Naive B cell (primary cell): ENCODE measurements around the gene IGFBP2. TPM values are rescaled to one million over a fixed set of nuclear protein-coding genes. Genes with fewer than 3 reads are reported as not detected.

Source experiments
- ATAC-seq, 2 donors: fragments of 150-1000 bp; cut with Tn5 transposase; 2 replicates each; pipeline ENCODE4 v1.10.0; 2021; ENCODE audit warnings: low read depth in 2 of 2, mild to moderate bottlenecking in 2 of 2, moderate library complexity in 2 of 2
- DNase-seq: peaks from one replicate; pipeline ENCODE4 v3.0.0; 2022
- H3K27ac Mint-ChIP-seq, 6 donors: one replicate each; pipeline ENCODE4 v1.8.0; 2020 to 2022; ENCODE audit warnings: mild to moderate bottlenecking in 6 of 6, mixed read lengths in 6 of 6, moderate library complexity in 5 of 6, inconsistent platforms in 2 of 6
- H3K27me3 Mint-ChIP-seq, 3 donors: one replicate each; pipeline ENCODE4 v1.8.0; 2021 to 2022; ENCODE audit warnings: mixed read lengths in 3 of 3, mild to moderate bottlenecking in 1 of 3
- H3K36me3 Mint-ChIP-seq, 2 donors: one replicate each; pipeline ENCODE4 v1.8.0; 2020 to 2022; ENCODE audit warnings: mixed read lengths in 2 of 2, inconsistent platforms in 1 of 2, mild to moderate bottlenecking in 1 of 2
- H3K4me1 Mint-ChIP-seq, 3 donors: one replicate each; pipeline ENCODE4 v1.8.0; 2020 to 2022; ENCODE audit warnings: mixed read lengths in 3 of 3, inconsistent platforms in 1 of 3, mild to moderate bottlenecking in 1 of 3, moderate library complexity in 1 of 3
- H3K4me3 Mint-ChIP-seq, 8 donors: one replicate each; pipeline ENCODE4 v1.8.0; 2020 to 2022; ENCODE audit warnings: mild to moderate bottlenecking in 8 of 8, mixed read lengths in 8 of 8, moderate library complexity in 8 of 8, inconsistent platforms in 2 of 8
- H3K9me3 Mint-ChIP-seq, 7 donors: one replicate each; pipeline ENCODE4 v1.8.0; 2020 to 2022; ENCODE audit warnings: mixed read lengths in 7 of 7, mild to moderate bottlenecking in 5 of 7, inconsistent platforms in 2 of 7, moderate library complexity in 1 of 7
- polyA plus RNA-seq, 6 donors: library from polyadenylated mRNA; unstranded; fragments of 300-500 nt; fragmentation: Illumina TruSeq; gene quantifications; one replicate each; pipeline ENCODE4 v1.2.3, GENCODE V29; 2021; ENCODE audit warnings: low read depth in 6 of 6

Gene IGFBP2
- polyA plus RNA-seq, 6 donors from 2014 or later, result not detected

GRCh38 chr2:216651351-216651881, 18.2 kb downstream of the IGFBP2 start:
- no peak for ATAC-seq
- Mint-ChIP-seq H3K9me3 (peaks cover 0 to 1% (median 0%) of the 10 kb centered on the region in 7 donors), H3K4me3 (no peak overlapping the region), H3K27me3 (peaks cover 13 to 23% (median 18%) of the 10 kb centered on the region in 3 donors), H3K4me1 (no peaks in the 10 kb centered on the region), H3K27ac (no peak overlapping the region), H3K36me3 (no peaks in the 10 kb centered on the region)
- DNase-seq, result no peak

- Mint-ChIP-seq H3K4me3 (no peak overlapping the region), H3K27me3 (peaks cover 18 to 23% (median 19%) of the 10 kb centered on the region in 3 donors), H3K9me3 (no peaks in the 10 kb centered on the region), H3K36me3 (no peaks in the 10 kb centered on the region), H3K4me1 (no peaks in the 10 kb centered on the region), H3K27ac (no peak overlapping the region)
- no peak for DNase-seq
- ATAC-seq, result no peak
These were observed 19.3 kb downstream of the IGFBP2 start for GRCh38 chr2:216652566-216652965.

GRCh38 chr2:216653093-216653799, 20.0 kb downstream of the IGFBP2 start:
- H3K9me3 Mint-ChIP-seq, result no peaks in the 10 kb centered on the region
- no peak overlapping the region for H3K4me3 Mint-ChIP-seq
- ATAC-seq (no peak), DNase-seq (no peak)
- H3K36me3 Mint-ChIP-seq, result no peaks in the 10 kb centered on the region
- peaks cover 22 to 23% (median 23%) of the 10 kb centered on the region in 3 donors for H3K27me3 Mint-ChIP-seq
- H3K4me1 Mint-ChIP-seq, result no peaks in the 10 kb centered on the region
- H3K27ac Mint-ChIP-seq, result no peak overlapping the region

GRCh38 chr2:216653931-216654365, 20.7 kb downstream of the IGFBP2 start:
- Mint-ChIP-seq H3K27me3 (peaks cover 20 to 27% (median 26%) of the 10 kb centered on the region in 3 donors), H3K4me3 (no peak overlapping the region), H3K4me1 (no peaks in the 10 kb centered on the region), H3K9me3 (no peaks in the 10 kb centered on the region), H3K27ac (no peak overlapping the region), H3K36me3 (no peaks in the 10 kb centered on the region)
- DNase-seq, result no peak
- ATAC-seq, result no peak

- no peak for DNase-seq
- no peaks in the 10 kb centered on the region for H3K4me1 Mint-ChIP-seq
- H3K9me3 Mint-ChIP-seq, result no peaks in the 10 kb centered on the region
- H3K4me3 Mint-ChIP-seq, result no peak overlapping the region
- peaks cover 20 to 30% (median 28%) of the 10 kb centered on the region in 3 donors for H3K27me3 Mint-ChIP-seq
- no peak overlapping the region for H3K27ac Mint-ChIP-seq
- no peaks in the 10 kb centered on the region for H3K36me3 Mint-ChIP-seq
- ATAC-seq, result no peak
These were observed 21.4 kb downstream of the IGFBP2 start for GRCh38 chr2:216654528-216655052.

- no peak for DNase-seq
- H3K9me3 Mint-ChIP-seq, result no peaks in the 10 kb centered on the region
- no peak overlapping the region for H3K27ac Mint-ChIP-seq
- H3K4me1 Mint-ChIP-seq, result no peaks in the 10 kb centered on the region
- H3K4me3 Mint-ChIP-seq, result no peak overlapping the region
- no peaks in the 10 kb centered on the region for H3K36me3 Mint-ChIP-seq
- no peak for ATAC-seq
- H3K27me3 Mint-ChIP-seq, result peaks cover 17 to 29% (median 22%) of the 10 kb centered on the region in 3 donors
These were observed 24.1 kb downstream of the IGFBP2 start for GRCh38 chr2:216657086-216657855.

GRCh38 chr2:216657980-216658379, 24.8 kb downstream of the IGFBP2 start:
- no peaks in the 10 kb centered on the region for H3K36me3 Mint-ChIP-seq
- no peak overlapping the region for H3K4me3 Mint-ChIP-seq
- H3K4me1 Mint-ChIP-seq, result no peaks in the 10 kb centered on the region
- peaks cover 17 to 24% (median 17%) of the 10 kb centered on the region in 3 donors for H3K27me3 Mint-ChIP-seq
- no peak overlapping the region for H3K27ac Mint-ChIP-seq
- no peaks in the 10 kb centered on the region for H3K9me3 Mint-ChIP-seq
- no peak for DNase-seq
- ATAC-seq, result no peak

- H3K4me3 Mint-ChIP-seq, result no peak overlapping the region
- H3K27ac Mint-ChIP-seq, result no peak overlapping the region
- no peaks in the 10 kb centered on the region for H3K9me3 Mint-ChIP-seq
- H3K27me3 Mint-ChIP-seq, result peaks cover 10 to 23% (median 17%) of the 10 kb centered on the region in 3 donors
- H3K4me1 Mint-ChIP-seq, result no peaks in the 10 kb centered on the region
- DNase-seq (no peak), ATAC-seq (no peak)
- H3K36me3 Mint-ChIP-seq, result no peaks in the 10 kb centered on the region
These were observed 25.5 kb downstream of the IGFBP2 start for GRCh38 chr2:216658757-216659156.

- H3K36me3 Mint-ChIP-seq, result no peaks in the 10 kb centered on the region
- H3K27me3 Mint-ChIP-seq, result peaks cover 9 to 29% (median 22%) of the 10 kb centered on the region in 3 donors
- no peak overlapping the region for H3K4me3 Mint-ChIP-seq
- DNase-seq (no peak), ATAC-seq (no peak)
- H3K4me1 Mint-ChIP-seq, result no peaks in the 10 kb centered on the region
- no peak overlapping the region for H3K27ac Mint-ChIP-seq
- no peaks in the 10 kb centered on the region for H3K9me3 Mint-ChIP-seq
These were observed 26.1 kb downstream of the IGFBP2 start for GRCh38 chr2:216659276-216659675.

GRCh38 chr2:216660496-216660895, 27.3 kb downstream of the IGFBP2 start:
- ATAC-seq (no peak), DNase-seq (no peak)
- Mint-ChIP-seq H3K9me3 (no peaks in the 10 kb centered on the region), H3K4me1 (no peaks in the 10 kb centered on the region), H3K27ac (no peak overlapping the region), H3K36me3 (no peaks in the 10 kb centered on the region), H3K27me3 (peaks cover 9 to 34% (median 27%) of the 10 kb centered on the region in 3 donors), H3K4me3 (no peak overlapping the region)

- ATAC-seq (no peak), DNase-seq (no peak)
- no peak overlapping the region for H3K4me3 Mint-ChIP-seq
- no peaks in the 10 kb centered on the region for H3K4me1 Mint-ChIP-seq
- no peak overlapping the region for H3K27ac Mint-ChIP-seq
- H3K27me3 Mint-ChIP-seq, result peaks cover 9 to 34% (median 27%) of the 10 kb centered on the region in 3 donors
- no peaks in the 10 kb centered on the region for H3K36me3 Mint-ChIP-seq
- H3K9me3 Mint-ChIP-seq, result no peaks in the 10 kb centered on the region
These were observed 27.8 kb downstream of the IGFBP2 start for GRCh38 chr2:216661051-216661450.

- Mint-ChIP-seq H3K36me3 (no peaks in the 10 kb centered on the region), H3K27ac (no peak overlapping the region), H3K27me3 (peaks cover 12 to 36% (median 27%) of the 10 kb centered on the region in 3 donors), H3K4me3 (no peak overlapping the region), H3K9me3 (no peaks in the 10 kb centered on the region), H3K4me1 (peaks cover 0 to 4% (median 0%) of the 10 kb centered on the region in 3 donors)
- no peak for ATAC-seq
- DNase-seq, result no peak
These were observed 28.6 kb downstream of the IGFBP2 start for GRCh38 chr2:216661639-216662375.

- Mint-ChIP-seq H3K4me3 (no peak overlapping the region), H3K27me3 (peaks cover 8 to 40% (median 30%) of the 10 kb centered on the region in 3 donors), H3K27ac (no peak overlapping the region), H3K9me3 (no peaks in the 10 kb centered on the region), H3K4me1 (peaks cover 0 to 4% (median 0%) of the 10 kb centered on the region in 3 donors), H3K36me3 (no peaks in the 10 kb centered on the region)
- no peak for ATAC-seq
- no peak for DNase-seq
These were observed 29.9 kb downstream of the IGFBP2 start for GRCh38 chr2:216663106-216663505.
